PFSK-1 (cell line): ENCODE data around the gene PTPN22. TPM values are rescaled to one million over a fixed set of nuclear protein-coding genes. Genes with fewer than 3 reads are reported as not detected.

Experiments used
- FOXP2 ChIP-seq: optimal IDR thresholded peaks from 2 replicates; pipeline ENCODE3; 2011; ENCODE audit warnings: borderline replicate concordance, control low read depth, inconsistent platforms; ENCODE audit not compliant: insufficient read depth; ENCODE audit errors: extremely low read length, extremely low read depth
- POLR2AphosphoS5 ChIP-seq: IDR thresholded peaks from 2 replicates; pipeline ENCODE4 v1.6.1; 2012; ENCODE audit warnings: low read depth, mild to moderate bottlenecking, control low read depth, low read length, moderate library complexity
- SIN3A ChIP-seq: IDR thresholded peaks from 2 replicates; pipeline ENCODE4 v1.6.1; 2012; ENCODE audit warnings: mild to moderate bottlenecking, low read length, moderate library complexity, borderline replicate concordance; ENCODE audit not compliant: insufficient read depth
- TAF1 ChIP-seq: IDR thresholded peaks from 2 replicates; pipeline ENCODE4 v1.6.1; 2012; ENCODE audit warnings: low read length, control low read depth, borderline replicate concordance; ENCODE audit not compliant: insufficient read depth
- polyA plus RNA-seq: library from polyadenylated mRNA; unstranded; fragments of >200 nt; gene quantifications from one replicate; pipeline ENCODE4 v1.2.1, GENCODE V29; 2012; ENCODE audit warnings: low read depth, missing spikeins; ENCODE audit not compliant: insufficient read length
- TF ChIP-seq, protein P1 (sequence below), 2 experiments: IDR thresholded peaks; 2 replicates each; pipeline versions ENCODE4 v1.6.1 to v1.8.0; 2011 to 2012; ENCODE audit warnings: low read depth in 2 of 2, low read length in 2 of 2, control low read depth in 1 of 2, inconsistent platforms in 1 of 2, mild to moderate bottlenecking in 1 of 2, moderate library complexity in 1 of 2; ENCODE audit not compliant: insufficient read depth in 1 of 2

The PTPN22 gene
- polyA plus RNA-seq: not detected

DNA sequence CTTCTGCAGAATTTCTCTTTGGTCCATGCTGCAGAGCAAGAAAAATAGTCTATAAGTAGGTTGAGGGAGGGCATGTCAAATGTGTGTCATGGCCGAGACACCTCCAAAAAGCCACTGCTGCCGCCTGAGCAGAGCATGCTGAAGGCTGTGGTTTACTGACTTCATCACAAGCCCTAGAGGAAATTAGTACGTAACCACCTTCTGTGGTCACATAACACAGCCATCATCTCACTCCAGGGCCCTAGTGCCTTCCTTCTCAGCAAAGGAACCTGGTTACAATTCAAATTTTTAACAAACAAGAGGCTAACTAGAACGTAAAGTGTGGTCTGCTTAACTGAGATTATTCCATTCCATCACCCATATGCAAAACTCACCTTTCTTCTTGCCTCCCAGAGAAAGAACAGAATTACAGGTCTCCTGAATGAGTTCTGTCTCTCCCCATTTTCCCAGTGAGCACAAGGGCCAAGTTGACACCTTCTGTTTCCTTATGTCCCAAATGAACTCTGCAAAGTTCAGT lies at the start of gene PTPN22:
PTPN22 (minus strand) TSS at position 116 of the 517 bp plus-strand sequence.
- TF ChIP-seq TAF1 (no peak), SIN3A (no peak), POLR2AphosphoS5 (no peak), FOXP2 (no peak)
- TF ChIP-seq, protein P1, sequence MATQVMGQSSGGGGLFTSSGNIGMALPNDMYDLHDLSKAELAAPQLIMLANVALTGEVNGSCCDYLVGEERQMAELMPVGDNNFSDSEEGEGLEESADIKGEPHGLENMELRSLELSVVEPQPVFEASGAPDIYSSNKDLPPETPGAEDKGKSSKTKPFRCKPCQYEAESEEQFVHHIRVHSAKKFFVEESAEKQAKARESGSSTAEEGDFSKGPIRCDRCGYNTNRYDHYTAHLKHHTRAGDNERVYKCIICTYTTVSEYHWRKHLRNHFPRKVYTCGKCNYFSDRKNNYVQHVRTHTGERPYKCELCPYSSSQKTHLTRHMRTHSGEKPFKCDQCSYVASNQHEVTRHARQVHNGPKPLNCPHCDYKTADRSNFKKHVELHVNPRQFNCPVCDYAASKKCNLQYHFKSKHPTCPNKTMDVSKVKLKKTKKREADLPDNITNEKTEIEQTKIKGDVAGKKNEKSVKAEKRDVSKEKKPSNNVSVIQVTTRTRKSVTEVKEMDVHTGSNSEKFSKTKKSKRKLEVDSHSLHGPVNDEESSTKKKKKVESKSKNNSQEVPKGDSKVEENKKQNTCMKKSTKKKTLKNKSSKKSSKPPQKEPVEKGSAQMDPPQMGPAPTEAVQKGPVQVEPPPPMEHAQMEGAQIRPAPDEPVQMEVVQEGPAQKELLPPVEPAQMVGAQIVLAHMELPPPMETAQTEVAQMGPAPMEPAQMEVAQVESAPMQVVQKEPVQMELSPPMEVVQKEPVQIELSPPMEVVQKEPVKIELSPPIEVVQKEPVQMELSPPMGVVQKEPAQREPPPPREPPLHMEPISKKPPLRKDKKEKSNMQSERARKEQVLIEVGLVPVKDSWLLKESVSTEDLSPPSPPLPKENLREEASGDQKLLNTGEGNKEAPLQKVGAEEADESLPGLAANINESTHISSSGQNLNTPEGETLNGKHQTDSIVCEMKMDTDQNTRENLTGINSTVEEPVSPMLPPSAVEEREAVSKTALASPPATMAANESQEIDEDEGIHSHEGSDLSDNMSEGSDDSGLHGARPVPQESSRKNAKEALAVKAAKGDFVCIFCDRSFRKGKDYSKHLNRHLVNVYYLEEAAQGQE (IDR thresholded peaks at IDR 0.05; ENCODE audit: insufficient read depth in 1 of 2, low read depth in 2 of 2, low read length in 2 of 2): no peak

DNA sequence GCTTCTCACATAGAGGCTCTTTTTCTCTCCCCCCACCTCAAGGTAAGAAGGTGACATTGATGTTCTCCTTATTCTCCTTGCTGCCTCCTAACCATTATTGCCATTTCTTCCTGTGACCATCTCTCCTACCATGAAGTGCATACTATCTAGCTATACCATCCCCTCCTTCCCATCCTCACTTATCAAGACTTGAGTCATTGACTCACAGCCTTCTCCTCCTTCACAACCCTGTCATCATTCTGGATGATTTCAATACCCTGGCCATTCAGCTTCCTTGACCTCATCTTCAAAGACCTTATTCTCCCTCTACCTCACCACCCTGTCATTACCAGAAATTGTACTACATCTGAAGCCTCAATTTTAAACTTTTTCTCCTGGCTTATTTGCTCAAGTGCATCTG lies 46.7 kb upstream of the PTPN22 start:
- TF ChIP-seq FOXP2: no peak

DNA sequence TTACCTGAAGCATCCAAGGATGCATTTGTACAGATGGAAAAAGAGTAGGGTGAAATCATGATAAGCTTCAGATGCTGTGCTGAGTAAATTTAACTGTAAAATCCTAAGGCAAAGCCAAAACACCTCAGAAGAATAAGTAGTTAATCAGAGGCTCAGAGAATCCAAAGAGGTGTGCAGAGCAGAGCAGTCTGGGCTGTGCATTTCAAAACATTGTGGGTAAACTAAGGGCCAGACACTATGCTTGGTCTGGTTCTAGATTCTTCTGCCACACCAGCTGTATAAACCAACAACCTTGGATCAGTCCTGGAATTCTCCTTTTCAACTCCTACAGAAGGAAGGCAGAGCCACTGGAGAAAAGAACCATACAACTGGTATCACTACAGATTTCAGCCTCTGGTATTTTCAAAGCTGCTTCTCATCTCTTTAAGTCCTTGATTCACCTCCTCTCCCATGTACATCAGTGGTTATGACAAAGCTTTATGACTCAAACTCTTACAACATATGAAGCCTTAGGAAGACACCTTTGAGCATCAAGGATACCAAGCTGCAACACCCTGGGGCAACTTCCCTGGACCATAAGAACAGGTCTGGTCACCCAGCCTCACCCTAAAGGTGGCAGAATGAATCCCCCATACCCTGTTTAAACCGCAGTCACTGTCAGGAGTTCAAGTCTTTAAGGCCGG lies 46.0 kb upstream of the PTPN22 start:
- no peak for TF ChIP-seq TAF1
- TF ChIP-seq, protein P1 (IDR thresholded peaks at IDR 0.05; ENCODE audit: insufficient read depth in 1 of 2, low read depth in 2 of 2, low read length in 2 of 2): no peak
- no peak for TF ChIP-seq POLR2AphosphoS5
- TF ChIP-seq SIN3A: no peak
- TF ChIP-seq FOXP2: no peak

DNA sequence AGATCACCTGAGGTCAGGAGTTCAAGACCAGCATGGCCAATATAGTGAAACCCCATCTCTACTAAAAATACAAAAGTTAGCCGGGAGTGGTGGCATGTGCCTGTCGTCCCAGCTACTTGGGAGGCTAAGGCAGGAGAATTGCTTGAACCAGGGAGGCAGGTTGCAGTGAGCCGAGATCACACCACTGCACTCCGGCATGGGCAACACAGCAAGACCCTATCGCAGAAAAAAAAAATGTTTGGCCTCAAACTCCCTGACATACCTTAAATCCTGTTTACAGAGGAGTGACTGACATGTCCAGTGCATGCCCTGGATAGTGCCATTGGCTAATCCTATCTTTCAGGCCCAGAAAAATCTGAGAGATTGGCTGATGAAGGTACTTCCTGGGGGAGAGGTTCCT lies 45.5 kb upstream of the PTPN22 start:
- TF ChIP-seq POLR2AphosphoS5 (no peak), SIN3A (no peak), TAF1 (no peak), FOXP2 (no peak)
- TF ChIP-seq, protein P1 (IDR thresholded peaks at IDR 0.05; ENCODE audit: insufficient read depth in 1 of 2, low read depth in 2 of 2, low read length in 2 of 2): no peak

DNA sequence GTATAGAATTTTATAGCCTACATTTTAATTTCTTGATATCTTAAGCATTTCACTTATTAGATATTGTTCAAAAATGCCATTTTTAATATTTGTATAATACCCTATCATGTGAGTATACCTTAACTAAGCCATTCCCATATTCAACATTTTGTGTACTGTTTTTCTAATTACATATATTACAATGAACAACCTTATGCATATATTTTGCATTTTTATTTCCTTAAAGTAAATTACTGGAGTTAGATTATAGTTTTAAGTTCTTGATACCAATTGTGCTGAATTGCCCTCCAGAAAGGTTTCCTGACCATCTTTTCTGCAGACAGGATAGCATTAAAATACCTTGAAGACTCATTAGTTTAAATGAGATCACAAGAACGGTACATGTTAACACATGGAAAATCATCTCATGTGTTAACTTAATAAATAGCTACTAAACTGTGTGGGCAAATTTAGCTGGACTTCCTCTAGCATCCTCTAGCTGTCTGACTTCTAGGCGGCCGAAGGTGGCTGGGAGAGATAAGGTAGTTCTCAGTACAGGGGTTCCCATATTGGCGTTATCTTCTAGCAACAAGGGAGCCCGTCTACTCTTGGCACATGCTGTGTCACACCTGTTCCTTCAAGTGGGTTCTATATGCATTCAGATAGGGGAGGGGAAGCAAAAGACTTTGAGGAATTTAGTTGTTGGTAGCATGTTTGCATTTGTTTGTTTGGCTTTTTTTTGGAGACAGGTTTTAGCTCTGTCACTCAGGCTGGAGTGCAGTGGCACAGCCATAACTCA lies 42.6 kb upstream of the PTPN22 start:
- TF ChIP-seq FOXP2: no peak
- TF ChIP-seq SIN3A: no peak
- TF ChIP-seq POLR2AphosphoS5: no peak
- no peak for TF ChIP-seq TAF1
- TF ChIP-seq, protein P1 (IDR thresholded peaks at IDR 0.05; ENCODE audit: insufficient read depth in 1 of 2, low read depth in 2 of 2, low read length in 2 of 2): no peak
